ENCODE measurements around the gene VAC14.
"Not testable (repeated sequence)": the region's sequence is repeated elsewhere in the genome, so short reads cannot be mapped to it uniquely, and the experiment has no call there.

Gene VAC14

DNA sequence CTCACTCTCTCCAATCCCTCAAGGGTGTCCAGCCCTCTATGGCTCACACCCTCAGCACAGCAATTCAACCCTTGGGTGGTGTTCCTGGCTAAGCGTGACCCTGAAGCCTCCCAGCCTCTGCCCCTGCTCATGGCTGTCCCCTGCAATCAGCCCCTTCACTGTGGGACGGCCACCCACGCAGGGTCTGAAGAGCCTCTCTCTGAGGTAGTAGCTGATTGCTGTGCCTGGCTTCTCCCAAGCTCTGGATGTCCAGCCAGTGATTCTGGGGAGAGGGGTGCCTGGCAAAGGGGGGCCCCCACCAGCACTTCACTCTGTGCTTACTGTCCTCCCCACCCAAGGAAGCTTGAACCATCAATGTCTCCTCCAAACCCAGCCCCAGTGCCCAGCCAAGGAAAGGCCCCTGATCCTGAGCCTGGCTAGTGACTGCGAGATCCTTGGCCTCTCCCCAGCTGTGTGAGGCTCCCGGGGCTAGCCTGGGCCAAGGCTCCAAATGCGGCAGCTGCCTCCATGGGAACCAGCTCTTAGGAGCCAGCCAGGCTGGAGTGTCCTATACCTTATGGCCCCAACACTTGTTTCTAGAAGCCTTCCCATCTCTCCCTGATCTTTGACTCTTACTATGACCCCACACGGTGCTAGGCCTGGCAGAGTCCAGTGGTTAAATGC, 125.0 kb downstream of the VAC14 start:
- in situ Hi-C loops (cut with MboI; ENCODE audit: low pct_unique_long_range_greater_than_20kb, low sequenced_read_pairs, unreplicated experiment): no loop called here
- no peak for TF ChIP-seq CTCF (IDR thresholded peaks at IDR 0.05; ENCODE audit: extremely low read depth, insufficient read depth, missing control alignments)
- DNase-seq (ENCODE audit: low spot score): no peak

DNA sequence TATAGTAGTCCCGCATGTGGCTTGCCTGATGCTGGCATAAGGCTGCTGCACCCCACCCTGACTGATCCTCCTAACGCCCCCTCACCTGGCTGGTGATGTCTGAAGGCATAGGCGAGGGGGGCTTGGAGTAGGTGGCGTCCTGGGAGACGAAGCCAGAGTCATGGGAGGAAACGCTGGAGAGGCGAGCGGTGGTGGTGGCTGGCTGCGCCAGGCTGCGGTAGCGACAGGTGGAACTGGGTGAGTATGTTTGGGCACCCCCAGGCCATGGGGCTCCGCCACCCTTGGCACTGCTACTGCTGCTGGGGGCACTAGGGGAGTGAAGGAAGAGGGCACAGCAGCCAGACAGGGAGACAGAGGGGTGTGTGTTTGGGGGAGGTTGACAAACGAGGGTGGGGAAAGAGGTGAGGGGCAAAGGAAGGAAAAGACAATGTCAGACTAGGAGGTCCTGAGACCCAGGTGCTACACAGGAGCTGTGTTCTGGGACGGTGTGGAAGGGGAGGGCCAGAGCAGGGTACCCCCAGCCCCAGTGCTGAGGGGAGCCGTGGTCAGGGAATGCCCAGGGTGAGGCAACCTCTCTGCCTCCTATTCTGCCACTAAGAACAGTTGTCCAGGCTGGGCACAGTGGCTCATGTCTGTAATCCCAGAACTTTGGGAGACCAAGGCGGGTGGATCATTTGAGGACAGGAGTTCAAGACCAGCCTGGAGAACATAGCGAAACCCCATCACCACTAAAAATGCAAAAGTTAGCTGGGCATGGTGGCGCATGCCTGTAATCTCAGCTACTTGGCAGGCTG, 126.5 kb downstream of the VAC14 start:
- in situ Hi-C loops (cut with MboI; ENCODE audit: low pct_unique_long_range_greater_than_20kb, low sequenced_read_pairs, unreplicated experiment): no loop called here
- no peak for DNase-seq (ENCODE audit: low spot score)
- TF ChIP-seq CTCF (IDR thresholded peaks at IDR 0.05; ENCODE audit: extremely low read depth, insufficient read depth, missing control alignments): no peak

DNA sequence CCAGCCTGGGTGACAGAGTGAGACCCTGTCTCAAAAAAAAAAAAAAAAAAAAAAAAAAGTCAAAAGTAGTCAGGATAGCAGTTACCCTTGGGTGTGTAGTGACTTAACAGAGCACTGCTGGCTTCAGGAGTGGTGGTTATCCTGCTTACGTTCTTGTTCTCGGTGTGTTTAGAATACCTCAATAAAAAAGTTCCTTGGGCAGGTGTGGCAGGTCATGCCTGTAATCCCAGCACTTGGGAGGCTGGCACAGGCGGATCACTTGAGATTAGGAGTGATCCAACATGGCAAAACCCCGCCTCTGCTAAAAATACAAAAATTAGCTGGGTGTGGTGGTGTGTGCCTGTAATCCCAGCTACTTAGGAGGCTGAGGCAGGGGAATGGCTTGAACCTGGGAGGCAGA, 130.0 kb downstream of the VAC14 start:
- in situ Hi-C loops (cut with MboI; ENCODE audit: low pct_unique_long_range_greater_than_20kb, low sequenced_read_pairs, unreplicated experiment); DNase-seq (ENCODE audit: low spot score): not testable (repeated sequence)

DNA sequence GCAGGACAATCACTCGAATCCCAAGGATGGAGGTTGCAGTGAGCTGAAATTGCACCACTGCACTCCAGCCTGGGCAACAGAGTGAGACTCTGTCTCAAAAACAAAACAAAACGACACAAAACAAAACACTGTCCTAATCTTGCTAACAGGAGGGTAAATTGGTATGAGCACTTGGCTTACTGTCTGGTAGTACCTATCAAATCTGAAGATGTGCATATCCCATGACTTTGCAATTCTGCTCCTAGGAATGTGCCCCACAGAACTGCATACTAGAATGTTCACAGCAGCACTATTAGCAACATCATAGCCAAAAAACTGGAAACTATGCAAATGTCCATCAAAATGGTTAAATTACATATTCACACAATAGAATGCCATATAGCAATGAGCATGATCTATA, 130.8 kb downstream of the VAC14 start:
- in situ Hi-C loops (cut with MboI; ENCODE audit: low pct_unique_long_range_greater_than_20kb, low sequenced_read_pairs, unreplicated experiment): no loop called here
- no peak for DNase-seq (ENCODE audit: low spot score)
- no peak for TF ChIP-seq CTCF (IDR thresholded peaks at IDR 0.05; ENCODE audit: extremely low read depth, insufficient read depth, missing control alignments)

GRCh38 chr16:70665806-70666735, 134.9 kb downstream of the VAC14 start:
- TF ChIP-seq CTCF (IDR thresholded peaks at IDR 0.05; ENCODE audit: extremely low read depth, insufficient read depth, missing control alignments): no peak

GRCh38 chr16:70665113-70665694, 135.8 kb downstream of the VAC14 start:
- no peak for TF ChIP-seq CTCF (IDR thresholded peaks at IDR 0.05; ENCODE audit: extremely low read depth, insufficient read depth, missing control alignments)
- in situ Hi-C loops (cut with MboI; ENCODE audit: low pct_unique_long_range_greater_than_20kb, low sequenced_read_pairs, unreplicated experiment): no loop called here
- DNase-seq (ENCODE audit: low spot score): no peak

More at GRCh38 chr16:70665806-70666735, 134.9 kb downstream of the VAC14 start:
- DNase-seq (ENCODE audit: low spot score): no peak
- in situ Hi-C loops (cut with MboI; ENCODE audit: low pct_unique_long_range_greater_than_20kb, low sequenced_read_pairs, unreplicated experiment): no loop called here
